Loucy (cell line): ENCODE results near the gene PJA2.

ENCODE experiments used
- EZH2phosphoT487 ChIP-seq: fragments of 200-600 bp; IDR thresholded peaks from 2 replicates; pipeline ENCODE4 v1.6.1; 2018; ENCODE audit warnings: antibody characterized with exemption, mild to moderate bottlenecking, moderate library complexity, borderline replicate concordance
- TF ChIP-seq, protein P1 (sequence below): fragments of 200-600 bp; sonication (generic); conservative IDR thresholded peaks from 2 replicates; pipeline ENCODE4 v1.5.1; 2014; ENCODE audit warnings: mild to moderate bottlenecking, antibody characterized with exemption, low read length

DNA sequence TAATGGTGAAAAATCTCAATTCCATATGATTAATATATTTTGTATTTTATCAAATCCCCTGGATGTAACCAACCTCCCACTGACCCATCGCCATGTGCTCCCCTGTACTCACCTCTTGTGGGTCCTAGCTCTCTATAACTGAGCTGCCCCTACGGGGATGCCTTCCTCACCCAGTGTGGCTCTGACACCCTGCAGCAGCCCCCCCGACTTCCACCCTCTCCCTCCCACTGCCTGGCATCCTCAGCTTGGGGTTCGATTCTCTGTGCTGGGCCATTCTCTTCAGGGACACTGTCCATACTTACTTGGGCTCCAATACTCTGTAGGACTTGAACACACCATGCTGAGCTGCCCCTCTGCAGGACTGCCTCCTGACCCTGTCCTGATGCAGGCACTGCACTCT is 87.1 kb downstream of the PJA2 start:
- TF ChIP-seq, protein P1, sequence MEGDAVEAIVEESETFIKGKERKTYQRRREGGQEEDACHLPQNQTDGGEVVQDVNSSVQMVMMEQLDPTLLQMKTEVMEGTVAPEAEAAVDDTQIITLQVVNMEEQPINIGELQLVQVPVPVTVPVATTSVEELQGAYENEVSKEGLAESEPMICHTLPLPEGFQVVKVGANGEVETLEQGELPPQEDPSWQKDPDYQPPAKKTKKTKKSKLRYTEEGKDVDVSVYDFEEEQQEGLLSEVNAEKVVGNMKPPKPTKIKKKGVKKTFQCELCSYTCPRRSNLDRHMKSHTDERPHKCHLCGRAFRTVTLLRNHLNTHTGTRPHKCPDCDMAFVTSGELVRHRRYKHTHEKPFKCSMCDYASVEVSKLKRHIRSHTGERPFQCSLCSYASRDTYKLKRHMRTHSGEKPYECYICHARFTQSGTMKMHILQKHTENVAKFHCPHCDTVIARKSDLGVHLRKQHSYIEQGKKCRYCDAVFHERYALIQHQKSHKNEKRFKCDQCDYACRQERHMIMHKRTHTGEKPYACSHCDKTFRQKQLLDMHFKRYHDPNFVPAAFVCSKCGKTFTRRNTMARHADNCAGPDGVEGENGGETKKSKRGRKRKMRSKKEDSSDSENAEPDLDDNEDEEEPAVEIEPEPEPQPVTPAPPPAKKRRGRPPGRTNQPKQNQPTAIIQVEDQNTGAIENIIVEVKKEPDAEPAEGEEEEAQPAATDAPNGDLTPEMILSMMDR: no peak
- no peak for TF ChIP-seq EZH2phosphoT487
